Cortex of kidney (tissue), 1 donor: Measurements from ENCODE around the gene DYNLT4.
A peak's percentile ranks its signal among the peaks of the same experiment; 100 is the strongest.
"Not testable (repeated sequence)": the region's sequence is repeated elsewhere in the genome, so short reads cannot be mapped to it uniquely, and the experiment has no call there.

Experiments
- DNase-seq: peaks from one replicate; lab custom pipeline; 2025; lab: John Stamatoyannopoulos, UW

Gene DYNLT4

GRCh38 chr1:44808938-44809917 is 2.1 kb upstream of the DYNLT4 start:
- no peak for DNase-seq

GRCh38 chr1:44808063-44808937 is 1.1 kb upstream of the DYNLT4 start, which contains the start of gene BTBD19:
Gene BTBD19 (plus strand): TSS chr1:44808523. CDS start chr1:44808821, 298 bp downstream.
- no peak for DNase-seq

DNA sequence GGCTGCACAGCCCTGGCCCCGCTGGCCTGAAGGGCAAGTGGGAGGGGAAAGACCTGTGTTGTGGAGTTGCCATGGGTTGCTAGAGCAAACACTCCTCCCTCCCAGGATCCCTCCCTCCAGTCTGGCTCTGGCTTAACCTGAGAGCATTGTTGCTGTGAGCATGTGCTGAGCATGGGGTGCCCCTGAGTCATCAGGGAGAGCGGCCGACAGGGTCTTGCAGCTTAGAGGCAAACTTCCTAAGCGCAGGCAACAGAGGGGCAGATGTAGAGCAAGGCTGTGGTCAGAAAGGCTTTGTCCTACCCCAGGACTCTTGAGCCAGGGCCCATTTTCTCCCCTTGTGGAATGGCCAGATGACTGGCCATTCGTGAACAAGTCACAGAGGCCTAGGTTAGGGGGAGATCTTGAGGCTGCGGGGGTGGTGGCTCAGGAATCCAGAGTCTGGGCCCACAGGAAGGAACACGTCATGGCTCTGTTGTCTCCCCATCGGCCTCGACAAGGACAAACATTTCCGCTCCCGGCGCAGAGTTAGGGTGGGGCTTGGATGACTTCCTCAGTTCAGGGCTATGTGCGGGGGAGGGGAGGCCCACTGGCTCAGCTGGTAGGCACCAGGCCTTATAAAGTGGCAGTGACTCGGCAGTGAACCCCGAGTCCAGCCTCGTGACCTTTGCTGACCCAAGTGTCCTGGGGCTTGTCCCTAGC is 362 bp upstream of the DYNLT4 start:
- DNase-seq, result no peak

GRCh38 chr1:44806025-44806703 is 987 bp downstream of the DYNLT4 start:
- DNase-seq, result no peak

GRCh38 chr1:44805311-44806024 is 1.7 kb downstream of the DYNLT4 start:
- DNase-seq, result no peak

- DNase-seq, result no peak
Observed at GRCh38 chr1:44803312-44804095, 3.6 kb downstream of the DYNLT4 start.

GRCh38 chr1:44803062-44803311 is 4.2 kb downstream of the DYNLT4 start:
- DNase-seq, result no peak

- no peak for DNase-seq
Observed at GRCh38 chr1:44802306-44803061, 4.7 kb downstream of the DYNLT4 start.

GRCh38 chr1:44801491-44802305 is 5.5 kb downstream of the DYNLT4 start:
- no peak for DNase-seq

DNA sequence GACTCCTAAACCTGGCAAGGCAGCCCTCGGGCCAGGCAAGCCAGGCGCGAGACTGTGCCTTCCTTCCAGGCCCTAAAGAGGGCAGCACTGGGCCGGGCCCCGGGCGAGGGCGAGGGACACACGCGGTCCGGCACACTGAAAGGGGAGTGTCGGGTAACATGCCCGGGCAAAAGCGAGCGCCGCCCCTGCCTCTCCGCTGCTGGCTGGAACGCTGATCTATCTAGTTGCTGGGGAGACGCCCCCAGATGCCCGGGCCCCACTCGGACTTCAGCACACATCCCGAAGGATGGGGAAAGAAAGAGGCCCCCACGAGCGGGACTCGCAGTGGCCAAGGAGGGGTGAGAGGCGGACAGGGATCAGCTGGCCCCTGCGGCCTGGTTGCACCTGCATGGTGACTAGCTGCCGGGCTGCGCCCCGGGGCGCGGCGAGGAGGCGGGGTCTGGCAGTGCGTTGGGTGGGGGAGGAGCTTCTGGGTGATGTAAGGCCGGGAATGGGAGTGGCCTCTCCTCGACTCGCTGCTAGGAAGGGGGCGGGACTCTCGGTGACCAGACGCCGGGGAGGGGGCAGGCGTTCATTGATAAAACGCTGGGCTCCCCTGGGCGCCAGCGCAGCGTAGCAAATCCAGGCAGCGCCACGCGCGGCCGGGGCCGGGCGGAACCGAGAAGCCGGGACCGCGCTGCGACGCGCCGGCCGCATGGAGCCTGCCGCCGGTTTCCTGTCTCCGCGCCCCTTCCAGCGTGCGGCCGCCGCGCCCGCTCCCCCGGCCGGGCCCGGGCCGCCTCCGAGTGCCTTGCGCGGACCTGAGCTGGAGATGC is 7.2 kb downstream of the DYNLT4 start, which contains the start of gene PLK3:
PLK3 (plus strand) TSS at position 608 of the 815 bp plus-strand sequence; CDS start at position 695, 87 bp downstream.
- peak; percentile 92 for DNase-seq

GRCh38 chr1:44798481-44799365 is 8.4 kb downstream of the DYNLT4 start:
- no peak for DNase-seq

GRCh38 chr1:44797886-44798285 is 9.3 kb downstream of the DYNLT4 start:
- DNase-seq, result not testable (repeated sequence)

DNA sequence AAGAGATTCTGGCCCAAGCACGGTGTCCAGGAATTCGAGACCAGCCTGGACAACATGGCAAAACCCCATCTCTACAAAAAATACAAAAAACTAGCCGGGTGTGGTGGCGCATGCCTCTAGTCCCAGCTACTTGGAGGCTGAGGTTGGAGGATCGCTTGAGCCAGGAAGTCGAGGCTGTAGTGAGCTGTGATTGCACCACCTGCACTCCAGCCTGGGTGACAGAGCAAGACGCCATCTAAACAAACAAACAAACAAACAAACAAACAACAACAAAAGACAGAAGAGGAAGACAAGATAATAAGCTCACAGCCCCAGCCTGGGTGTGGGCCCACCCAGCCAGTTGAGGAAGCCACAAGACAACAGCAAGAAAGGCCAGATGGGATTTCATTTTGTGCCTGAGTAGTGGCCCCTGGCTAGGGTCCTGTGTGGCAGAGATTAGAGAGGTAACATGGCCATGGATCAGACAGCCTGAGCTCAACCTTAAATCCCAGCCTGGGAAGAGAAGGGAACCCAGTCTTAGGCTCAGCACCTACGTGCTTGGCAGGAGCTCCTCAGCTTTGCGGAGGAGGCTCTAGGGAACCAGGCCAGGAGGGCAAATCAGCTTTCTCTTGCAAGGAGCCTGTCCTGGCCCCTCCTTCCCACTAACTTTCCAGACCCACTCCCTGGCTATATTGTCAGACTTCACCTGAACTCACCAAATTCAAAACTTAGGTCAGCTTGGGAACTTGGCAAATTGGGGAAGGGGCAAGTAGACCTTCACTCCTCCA is 14.2 kb downstream of the DYNLT4 start:
- DNase-seq, result no peak

- DNase-seq, result no peak
Observed at GRCh38 chr1:44790968-44791801, 16.0 kb downstream of the DYNLT4 start.
